Astrocyte (in vitro differentiated cells and primary cell): Measurements from ENCODE around the gene CBY3. TPM values are rescaled to one million over a fixed set of nuclear protein-coding genes. Genes with fewer than 3 reads are reported as not detected.
"Not testable (repeated sequence)": the region's sequence is repeated elsewhere in the genome, so short reads cannot be mapped to it uniquely, and the experiment has no call there.

ENCODE experiments used
- DNase-seq: peaks from one replicate; pipeline ENCODE4 v3.0.0-alpha.2; 2010; ENCODE audit warnings: low read depth
- FAIRE-seq: peaks from 2 replicates; lab custom pipeline; 2011; peaks lifted over from hg19 to GRCh38; lab: Jason Lieb, UNC
- H2AFZ ChIP-seq: 2 replicates; pipeline ENCODE4 v1.6.0; 2012; ENCODE audit warnings: low read depth, low read length, inconsistent platforms
- H3K27ac ChIP-seq: 2 replicates; pipeline ENCODE4 v1.5.1; 2011; ENCODE audit warnings: low read depth, low read length, inconsistent platforms
- H3K27me3 ChIP-seq: 2 replicates; pipeline ENCODE4 v1.6.0; 2011; ENCODE audit warnings: low read length, inconsistent platforms; ENCODE audit not compliant: insufficient read depth
- H3K36me3 ChIP-seq: 2 replicates; pipeline ENCODE4 v1.5.1; 2011; ENCODE audit warnings: low read length, inconsistent platforms; ENCODE audit not compliant: insufficient read depth
- H3K4me1 ChIP-seq: 2 replicates; pipeline ENCODE4 v1.5.1; 2011; ENCODE audit warnings: low read length, inconsistent platforms; ENCODE audit not compliant: insufficient read depth
- H3K4me2 ChIP-seq: 2 replicates; pipeline ENCODE4 v1.6.0; 2012; ENCODE audit warnings: low read length, inconsistent platforms
- H3K4me3 ChIP-seq: 2 replicates; pipeline ENCODE4 v1.5.1; 2011; ENCODE audit warnings: low read depth, mild to moderate bottlenecking, low read length, inconsistent platforms; ENCODE audit not compliant: insufficient read depth
- H3K79me2 ChIP-seq: 2 replicates; pipeline ENCODE4 v1.6.0; 2012; ENCODE audit warnings: mild to moderate bottlenecking, low read length, inconsistent platforms; ENCODE audit not compliant: insufficient read depth
- H3K9ac ChIP-seq: 2 replicates; pipeline ENCODE4 v1.6.0; 2012; ENCODE audit warnings: mild to moderate bottlenecking, low read length, inconsistent platforms
- H3K9me3 ChIP-seq: 2 replicates; pipeline ENCODE4 v1.5.1; 2012; ENCODE audit warnings: low read depth, mild to moderate bottlenecking, low read length, inconsistent platforms; ENCODE audit not compliant: insufficient read depth
- H4K20me1 ChIP-seq: 2 replicates; pipeline ENCODE4 v1.6.0; 2012; ENCODE audit warnings: low read length, inconsistent platforms; ENCODE audit not compliant: insufficient read depth
- H3K27ac Mint-ChIP-seq: one replicate; pipeline ENCODE4 v1.8.0; 2021; ENCODE audit warnings: mild to moderate bottlenecking, mixed read lengths; ENCODE audit not compliant: unreplicated experiment
- H3K27me3 Mint-ChIP-seq: one replicate; pipeline ENCODE4 v1.8.0; 2021; ENCODE audit warnings: low read depth, mixed read lengths; ENCODE audit not compliant: unreplicated experiment
- H3K36me3 Mint-ChIP-seq: one replicate; pipeline ENCODE4 v1.8.0; 2021; ENCODE audit warnings: low read depth, mixed read lengths; ENCODE audit not compliant: unreplicated experiment
- H3K4me1 Mint-ChIP-seq: one replicate; pipeline ENCODE4 v1.8.0; 2021; ENCODE audit warnings: low read depth, mixed read lengths; ENCODE audit not compliant: unreplicated experiment
- H3K4me3 Mint-ChIP-seq: one replicate; pipeline ENCODE4 v1.8.0; 2021; ENCODE audit warnings: mild to moderate bottlenecking, moderate library complexity, mixed read lengths; ENCODE audit not compliant: unreplicated experiment
- H3K9me3 Mint-ChIP-seq: one replicate; pipeline ENCODE4 v1.8.0; 2021; ENCODE audit warnings: mild to moderate bottlenecking, mixed read lengths; ENCODE audit not compliant: unreplicated experiment
- EZH2 ChIP-seq: IDR thresholded peaks from 2 replicates; pipeline ENCODE4 v1.6.1; 2012; ENCODE audit warnings: mild to moderate bottlenecking, low read length, inconsistent platforms; ENCODE audit not compliant: insufficient read depth
- total RNA-seq: library from RNA; stranded (reverse); gene quantifications from 2 replicates; pipeline ENCODE4 v1.2.1, GENCODE V29; 2021
- TF ChIP-seq, protein P1 (sequence below): IDR thresholded peaks from 2 replicates; pipeline ENCODE4 v1.5.1; 2011; ENCODE audit warnings: low read depth, mild to moderate bottlenecking, inconsistent platforms, low read length, moderate library complexity; ENCODE audit not compliant: insufficient read depth

Gene CBY3
- total RNA-seq, 1 donor from 2014 or later: not detected

DNA sequence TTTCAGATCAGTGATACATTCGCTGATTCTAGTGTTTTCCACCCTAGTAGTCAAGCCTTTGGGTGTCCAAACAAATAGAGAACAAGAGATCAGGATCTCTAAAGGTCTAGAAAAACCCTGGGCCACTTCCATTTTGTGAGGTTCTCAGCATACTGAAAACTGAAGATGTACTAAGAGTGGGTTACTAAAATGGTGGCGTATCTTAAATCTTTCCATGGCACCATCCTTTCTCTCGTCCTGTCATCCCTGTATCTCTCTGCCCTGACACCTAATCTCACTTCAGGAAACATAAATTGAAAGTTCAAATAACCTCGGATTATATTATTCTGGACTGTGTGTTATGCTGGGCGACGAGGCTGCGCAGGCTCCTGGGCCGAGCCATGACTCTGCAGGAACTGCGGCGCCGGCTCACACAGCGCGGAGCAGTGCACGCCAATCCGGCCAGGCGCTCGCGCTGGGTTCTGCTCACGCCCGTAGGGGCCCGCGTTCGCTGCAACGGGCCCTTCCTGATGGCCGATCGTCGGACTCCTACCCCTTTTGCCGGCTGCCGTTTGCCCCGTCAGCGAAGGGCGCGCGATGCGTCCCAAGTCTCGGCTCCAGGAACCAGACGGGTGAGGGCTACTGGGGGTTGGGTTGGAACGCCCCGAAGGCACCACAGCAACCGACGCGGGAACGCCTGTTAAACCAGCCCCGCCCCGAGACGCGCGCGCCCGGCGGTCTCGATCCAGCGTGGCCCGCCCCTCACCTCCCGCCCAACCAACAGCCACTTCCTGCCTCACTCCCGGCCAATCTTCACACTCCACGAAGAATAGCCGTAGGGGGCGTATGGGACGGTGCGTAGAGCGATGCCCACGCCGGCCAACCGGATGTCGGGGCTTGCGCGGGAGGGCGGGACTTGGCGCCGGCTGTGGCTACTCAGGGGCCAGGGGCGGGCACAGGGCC lies 17.4 kb upstream of the CBY3 start:
- Histone ChIP-seq H3K4me1 (peaks cover 5% of the 10 kb centered on the region), H4K20me1 (peaks cover 40% of the 10 kb centered on the region), H2AFZ (peak overlapping the region; percentile 76), H3K27me3 (no peaks in the 10 kb centered on the region), H3K27ac (peak overlapping the region; percentile 96), H3K4me2 (peak overlapping the region; percentile 100), H3K36me3 (no peaks in the 10 kb centered on the region), H3K4me3 (peak overlapping the region; percentile 75), H3K9me3 (no peaks in the 10 kb centered on the region), H3K9ac (peak overlapping the region; percentile 100), H3K79me2 (peaks cover 49% of the 10 kb centered on the region)
- FAIRE-seq (no peak), DNase-seq (peak; percentile 97)
- Mint-ChIP-seq H3K9me3 (no peaks in the 10 kb centered on the region), H3K4me3 (peak overlapping the region; percentile 100), H3K27ac (peak overlapping the region; percentile 97), H3K4me1 (no peaks in the 10 kb centered on the region), H3K27me3 (no peaks in the 10 kb centered on the region), H3K36me3 (peaks cover 5% of the 10 kb centered on the region)
- TF ChIP-seq, protein P1, sequence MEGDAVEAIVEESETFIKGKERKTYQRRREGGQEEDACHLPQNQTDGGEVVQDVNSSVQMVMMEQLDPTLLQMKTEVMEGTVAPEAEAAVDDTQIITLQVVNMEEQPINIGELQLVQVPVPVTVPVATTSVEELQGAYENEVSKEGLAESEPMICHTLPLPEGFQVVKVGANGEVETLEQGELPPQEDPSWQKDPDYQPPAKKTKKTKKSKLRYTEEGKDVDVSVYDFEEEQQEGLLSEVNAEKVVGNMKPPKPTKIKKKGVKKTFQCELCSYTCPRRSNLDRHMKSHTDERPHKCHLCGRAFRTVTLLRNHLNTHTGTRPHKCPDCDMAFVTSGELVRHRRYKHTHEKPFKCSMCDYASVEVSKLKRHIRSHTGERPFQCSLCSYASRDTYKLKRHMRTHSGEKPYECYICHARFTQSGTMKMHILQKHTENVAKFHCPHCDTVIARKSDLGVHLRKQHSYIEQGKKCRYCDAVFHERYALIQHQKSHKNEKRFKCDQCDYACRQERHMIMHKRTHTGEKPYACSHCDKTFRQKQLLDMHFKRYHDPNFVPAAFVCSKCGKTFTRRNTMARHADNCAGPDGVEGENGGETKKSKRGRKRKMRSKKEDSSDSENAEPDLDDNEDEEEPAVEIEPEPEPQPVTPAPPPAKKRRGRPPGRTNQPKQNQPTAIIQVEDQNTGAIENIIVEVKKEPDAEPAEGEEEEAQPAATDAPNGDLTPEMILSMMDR: no peak
- no peak for TF ChIP-seq EZH2

GRCh38 chr5:179697543-179697942 lies 16.7 kb upstream of the CBY3 start:
- H3K9me3 ChIP-seq, H3K36me3 ChIP-seq, H2AFZ ChIP-seq, H3K4me1 Mint-ChIP-seq, DNase-seq, H3K9me3 Mint-ChIP-seq, H3K27me3 ChIP-seq, H3K36me3 Mint-ChIP-seq, H3K27me3 Mint-ChIP-seq, H3K4me1 ChIP-seq, FAIRE-seq: not testable (repeated sequence)
- Histone ChIP-seq H3K27ac (peak overlapping the region; percentile 96), H3K4me3 (peak overlapping the region; percentile 75), H3K4me2 (peak overlapping the region; percentile 92), H3K79me2 (peaks cover 42% of the 10 kb centered on the region), H3K9ac (peak overlapping the region; percentile 95), H4K20me1 (peaks cover 33% of the 10 kb centered on the region)
- Mint-ChIP-seq H3K4me3 (peak overlapping the region; percentile 100), H3K27ac (peak overlapping the region; percentile 97)

GRCh38 chr5:179697108-179697507 lies 16.3 kb upstream of the CBY3 start:
- Mint-ChIP-seq H3K36me3 (no peaks in the 10 kb centered on the region), H3K27me3 (no peaks in the 10 kb centered on the region), H3K27ac (peak overlapping the region; percentile 97), H3K9me3 (no peaks in the 10 kb centered on the region), H3K4me1 (no peaks in the 10 kb centered on the region), H3K4me3 (peak overlapping the region; percentile 100)
- TF ChIP-seq, protein P1: no peak
- no peak for TF ChIP-seq EZH2
- Histone ChIP-seq H3K36me3 (no peaks in the 10 kb centered on the region), H3K9ac (no peak overlapping the region), H3K27ac (no peak overlapping the region), H3K4me3 (no peak overlapping the region), H3K27me3 (no peaks in the 10 kb centered on the region), H3K79me2 (peaks cover 38% of the 10 kb centered on the region), H3K4me1 (peaks cover 5% of the 10 kb centered on the region), H3K9me3 (no peaks in the 10 kb centered on the region), H2AFZ (no peak overlapping the region), H3K4me2 (peak overlapping the region; percentile 92), H4K20me1 (peaks cover 29% of the 10 kb centered on the region)
- DNase-seq (no peak), FAIRE-seq (no peak)
